GM23338 (cell line): Measurements from ENCODE around the gene MAP4K3.

Source experiments
- JUNB ChIP-seq: IDR thresholded peaks from one replicate; pipeline ENCODE4 v1.6.1; 2016; ENCODE audit warnings: antibody characterized with exemption; ENCODE audit not compliant: unreplicated experiment
- REST ChIP-seq: IDR thresholded peaks from one replicate; pipeline ENCODE4 v1.6.1; 2018; ENCODE audit warnings: antibody characterized with exemption; ENCODE audit not compliant: unreplicated experiment
- TF ChIP-seq, protein P1 (sequence below), 2 experiments: fragments of 200-600 bp in 1 of 2; sonication (generic) in 1 of 2; conservative IDR thresholded peaks; 2 replicates each; pipeline versions ENCODE4 v1.5.1 to v1.6.1; 2016 to 2017; ENCODE audit warnings: antibody characterized with exemption in 2 of 2, low read depth in 2 of 2, mild to moderate bottlenecking in 2 of 2, moderate library complexity in 1 of 2

DNA sequence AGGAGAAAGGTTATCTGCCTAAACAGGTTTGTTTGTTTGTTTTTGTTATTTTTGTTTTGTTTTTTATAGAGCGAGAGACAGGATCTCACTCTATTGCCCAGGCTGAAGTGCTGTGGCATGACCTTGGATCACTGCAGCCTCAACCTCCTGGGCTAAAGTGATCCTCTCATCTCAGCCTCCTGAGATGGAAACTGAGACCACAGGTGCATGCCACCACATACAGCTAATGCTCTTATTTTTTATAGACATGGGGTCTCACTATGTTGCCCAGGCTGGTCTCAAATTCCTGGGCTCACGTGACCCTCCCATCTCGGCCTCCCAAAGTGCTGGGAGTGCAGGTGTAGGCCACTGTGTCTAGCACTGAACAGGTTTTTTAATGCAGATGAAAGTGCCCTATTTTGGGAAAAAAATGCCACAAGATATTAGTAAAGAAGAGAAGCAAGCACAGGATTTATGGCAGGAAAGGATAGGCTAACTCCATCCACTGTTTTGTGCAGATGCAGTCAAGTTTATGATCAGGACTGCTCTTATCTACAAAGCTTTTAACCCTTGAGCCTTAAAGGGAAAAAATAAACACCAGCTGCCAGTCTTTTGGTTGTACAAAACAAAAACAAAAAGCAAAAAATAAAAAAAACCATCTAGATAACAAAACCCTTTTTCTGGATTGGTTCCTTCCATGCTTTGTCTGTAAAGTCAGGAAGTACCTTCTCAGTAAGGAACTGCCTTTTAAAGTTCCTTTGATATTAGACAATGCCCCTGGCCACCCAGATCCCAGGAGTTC lies 29.4 kb downstream of the MAP4K3 start:
- TF ChIP-seq REST (no peak), JUNB (no peak)
- TF ChIP-seq, protein P1, sequence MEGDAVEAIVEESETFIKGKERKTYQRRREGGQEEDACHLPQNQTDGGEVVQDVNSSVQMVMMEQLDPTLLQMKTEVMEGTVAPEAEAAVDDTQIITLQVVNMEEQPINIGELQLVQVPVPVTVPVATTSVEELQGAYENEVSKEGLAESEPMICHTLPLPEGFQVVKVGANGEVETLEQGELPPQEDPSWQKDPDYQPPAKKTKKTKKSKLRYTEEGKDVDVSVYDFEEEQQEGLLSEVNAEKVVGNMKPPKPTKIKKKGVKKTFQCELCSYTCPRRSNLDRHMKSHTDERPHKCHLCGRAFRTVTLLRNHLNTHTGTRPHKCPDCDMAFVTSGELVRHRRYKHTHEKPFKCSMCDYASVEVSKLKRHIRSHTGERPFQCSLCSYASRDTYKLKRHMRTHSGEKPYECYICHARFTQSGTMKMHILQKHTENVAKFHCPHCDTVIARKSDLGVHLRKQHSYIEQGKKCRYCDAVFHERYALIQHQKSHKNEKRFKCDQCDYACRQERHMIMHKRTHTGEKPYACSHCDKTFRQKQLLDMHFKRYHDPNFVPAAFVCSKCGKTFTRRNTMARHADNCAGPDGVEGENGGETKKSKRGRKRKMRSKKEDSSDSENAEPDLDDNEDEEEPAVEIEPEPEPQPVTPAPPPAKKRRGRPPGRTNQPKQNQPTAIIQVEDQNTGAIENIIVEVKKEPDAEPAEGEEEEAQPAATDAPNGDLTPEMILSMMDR (conservative IDR thresholded peaks at IDR 0.05; ENCODE audit: low read depth in 2 of 2): no peak
